Keratinocyte (primary cell): ENCODE measurements around the gene LRRC2. TPM values are rescaled to one million over a fixed set of nuclear protein-coding genes. Genes with fewer than 3 reads are reported as not detected.

Experiments
- DNase-seq: peaks from one replicate; pipeline ENCODE4 v3.0.0-alpha.2; 2011; ENCODE audit warnings: low read depth, missing footprints, low spot score
- FAIRE-seq: peaks from 2 replicates; lab custom pipeline; 2011; peaks lifted over from hg19 to GRCh38; lab: Jason Lieb, UNC
- H2AFZ ChIP-seq: 2 replicates; pipeline ENCODE4 v1.6.0; 2012; ENCODE audit warnings: low read length, control low read depth, inconsistent platforms; ENCODE audit not compliant: control insufficient read depth
- H3K27ac ChIP-seq: 2 replicates; pipeline ENCODE4 v1.5.1; 2011; ENCODE audit warnings: low read length; ENCODE audit not compliant: control insufficient read depth, insufficient read depth
- H3K27me3 ChIP-seq: 3 replicates; pipeline ENCODE4 v1.6.0; 2011; ENCODE audit warnings: low read length; ENCODE audit not compliant: control insufficient read depth, insufficient read depth; ENCODE audit errors: extremely low read depth
- H3K36me3 ChIP-seq, 2 experiments: 2 replicates in 1 of 2; 3 replicates in 1 of 2; pipeline ENCODE4 v1.5.1; 2011; ENCODE audit warnings: low read length in 2 of 2, mild to moderate bottlenecking in 1 of 2; ENCODE audit not compliant: control insufficient read depth in 2 of 2, insufficient read depth in 2 of 2; ENCODE audit errors: extremely low read depth in 1 of 2
- H3K4me1 ChIP-seq: 3 replicates; pipeline ENCODE4 v1.5.1; 2011; ENCODE audit warnings: low read length; ENCODE audit not compliant: control insufficient read depth, insufficient read depth; ENCODE audit errors: extremely low read depth
- H3K4me2 ChIP-seq: 3 replicates; pipeline ENCODE4 v1.6.0; 2011; ENCODE audit warnings: low read depth, low read length; ENCODE audit not compliant: control insufficient read depth, insufficient read depth; ENCODE audit errors: extremely low read depth
- H3K4me3 ChIP-seq, 3 experiments: fragments of 200-600 bp in 1 of 3; sonication (generic) in 1 of 3; 2 replicates in 2 of 3; 3 replicates in 1 of 3; pipeline ENCODE4 v1.5.1; 2011 to 2016; ENCODE audit warnings: low read length in 3 of 3, mild to moderate bottlenecking in 3 of 3, control low read depth in 2 of 3, inconsistent platforms in 1 of 3, low read depth in 1 of 3, mixed read lengths in 1 of 3, mixed run types in 1 of 3, moderate library complexity in 1 of 3; ENCODE audit not compliant: control insufficient read depth in 2 of 3, insufficient read depth in 2 of 3; ENCODE audit errors: extremely low read depth in 1 of 3
- H3K79me2 ChIP-seq: 2 replicates; pipeline ENCODE4 v1.6.0; 2012; ENCODE audit warnings: low read length; ENCODE audit not compliant: control insufficient read depth, insufficient read depth
- H3K9ac ChIP-seq: 3 replicates; pipeline ENCODE4 v1.6.0; 2011; ENCODE audit warnings: low read length; ENCODE audit not compliant: control insufficient read depth, insufficient read depth; ENCODE audit errors: extremely low read depth
- H3K9me1 ChIP-seq: 3 replicates; pipeline ENCODE4 v1.6.0; 2011; ENCODE audit warnings: low read length; ENCODE audit not compliant: control insufficient read depth, insufficient read depth; ENCODE audit errors: extremely low read depth
- H3K9me3 ChIP-seq: 2 replicates; pipeline ENCODE4 v1.5.1; 2012; ENCODE audit warnings: low read depth, low read length; ENCODE audit not compliant: control insufficient read depth
- H4K20me1 ChIP-seq: 3 replicates; pipeline ENCODE4 v1.6.0; 2011; ENCODE audit warnings: low read length; ENCODE audit not compliant: control insufficient read depth, insufficient read depth; ENCODE audit errors: extremely low read depth
- CTCF ChIP-seq, 3 experiments: IDR thresholded peaks in 1 of 3; conservative IDR thresholded peaks in 1 of 3; optimal IDR thresholded peaks in 1 of 3; 2 replicates in 2 of 3; 3 replicates in 1 of 3; pipeline versions ENCODE3 to v1.5.1; 2011; ENCODE audit warnings: low read length in 3 of 3, mild to moderate bottlenecking in 3 of 3, moderate library complexity in 2 of 3, control low read depth in 1 of 3, inconsistent platforms in 1 of 3; ENCODE audit not compliant: insufficient read depth in 2 of 3; ENCODE audit errors: extremely low read depth in 1 of 3
- EZH2 ChIP-seq: IDR thresholded peaks from one replicate; pipeline ENCODE4 v1.6.1; 2012; ENCODE audit warnings: inconsistent platforms, mild to moderate bottlenecking, low read length, moderate library complexity
- dilution Hi-C: fragments of 300-500 bp; cut with MboI; formaldehyde crosslinking; loops from one replicate; pipeline ENCODE4 v1.7.0; 2020; ENCODE audit warnings: low sequenced_read_pairs; ENCODE audit not compliant: extremely low pct_ligation_motif_present
- polyA plus RNA-seq, 5 experiments: library from polyadenylated mRNA; depleted of rRNA in 3 of 5; stranded (reverse) in 3 of 5; stranded (forward) in 1 of 5; unstranded in 1 of 5; fragments of >200 nt; gene quantifications; 1 replicate in 1 of 5; 2 replicates in 3 of 5; 3 replicates in 1 of 5; pipeline versions ENCODE4 v1.2.1 to v1.2.3, GENCODE V29; 2011 to 2012; ENCODE audit warnings: missing spikeins in 2 of 5, low read depth in 1 of 5, low replicate concordance in 1 of 5

LRRC2 gene
- polyA plus RNA-seq, 1 donor (not counting 4 experiments of a cell fraction or from before 2014, with no cell fraction given) = 0.51 TPM

DNA sequence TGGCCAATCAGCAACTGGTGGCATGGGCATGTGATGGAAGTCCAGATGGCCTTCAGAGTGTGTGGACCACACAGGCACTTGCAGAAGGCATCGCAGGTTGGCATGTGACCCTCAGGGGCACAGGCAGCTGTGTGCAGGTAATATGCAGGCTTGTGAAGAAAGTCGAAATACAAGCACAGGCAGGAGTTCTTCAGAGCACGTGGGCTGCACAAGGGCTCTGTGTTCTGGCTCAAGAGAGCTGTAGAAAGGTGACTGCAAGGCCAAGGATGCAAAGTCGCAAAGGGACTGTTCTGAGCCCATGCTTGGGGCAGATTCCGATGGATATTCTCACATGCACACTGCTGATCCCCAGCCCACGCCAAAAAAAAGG lies 8.3 kb downstream of the LRRC2 start:
- H3K9me1 ChIP-seq = no peaks in the 10 kb centered on the region

DNA sequence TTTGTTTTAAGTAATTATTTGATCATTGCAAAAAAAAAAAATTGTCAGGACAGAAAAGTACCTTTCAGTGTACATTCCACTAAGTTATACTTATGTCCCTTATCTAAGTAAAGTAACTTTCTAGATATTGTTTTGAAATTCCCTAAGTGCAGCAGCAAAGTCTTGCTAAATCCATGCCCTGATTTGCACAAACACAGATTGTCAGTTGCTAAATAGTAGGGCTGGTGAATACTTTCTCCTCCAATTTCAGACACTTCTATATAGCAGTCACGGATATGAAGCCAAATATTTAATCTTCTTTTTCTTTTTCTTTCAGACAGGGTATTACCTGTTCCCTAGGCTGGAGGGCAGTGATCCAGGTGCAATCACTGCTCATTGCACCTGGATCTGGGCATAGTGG lies 12.9 kb downstream of the LRRC2 start:
- dilution Hi-C loops = no loop called here
- FAIRE-seq (no peak), DNase-seq (no peak)
- H4K20me1 ChIP-seq = no peaks in the 10 kb centered on the region
- H3K27ac ChIP-seq = no peak overlapping the region
- no peaks in the 10 kb centered on the region for H3K36me3 ChIP-seq
- H3K9me1 ChIP-seq = no peaks in the 10 kb centered on the region
- H3K27me3 ChIP-seq = no peaks in the 10 kb centered on the region
- H3K4me3 ChIP-seq = no peak overlapping the region
- no peak overlapping the region for H3K9ac ChIP-seq
- H3K4me2 ChIP-seq = no peak overlapping the region
- no peaks in the 10 kb centered on the region for H3K79me2 ChIP-seq
- no peak overlapping the region for H2AFZ ChIP-seq
- peaks cover 1% of the 10 kb centered on the region for H3K9me3 ChIP-seq
- peaks cover 13% of the 10 kb centered on the region for H3K4me1 ChIP-seq
- TF ChIP-seq EZH2 (no peak), CTCF (optimal IDR thresholded peaks at IDR 0.05 in 1 of 3, IDR thresholded peaks at IDR 0.05 in 1 of 3, conservative IDR thresholded peaks at IDR 0.05 in 1 of 3; ENCODE audit: extremely low read depth in 1 of 3, insufficient read depth in 2 of 3, low read length in 3 of 3) (no peak)

More for the DNA sequence above, 8.3 kb downstream of the LRRC2 start:
- H3K9ac ChIP-seq = no peak overlapping the region
- H3K4me1 ChIP-seq = peaks cover 24% of the 10 kb centered on the region
- DNase-seq (no peak), FAIRE-seq (no peak)
- H3K36me3 ChIP-seq = no peaks in the 10 kb centered on the region
- peaks cover 1% of the 10 kb centered on the region for H3K9me3 ChIP-seq
- peak overlapping the region; percentile 72 for H3K27ac ChIP-seq
- dilution Hi-C loops = no loop called here
- no peaks in the 10 kb centered on the region for H3K79me2 ChIP-seq
- H3K4me3 ChIP-seq = no peak overlapping the region
- TF ChIP-seq CTCF (optimal IDR thresholded peaks at IDR 0.05 in 1 of 3, IDR thresholded peaks at IDR 0.05 in 1 of 3, conservative IDR thresholded peaks at IDR 0.05 in 1 of 3; ENCODE audit: extremely low read depth in 1 of 3, insufficient read depth in 2 of 3, low read length in 3 of 3) (no peak), EZH2 (no peak)
- no peak overlapping the region for H3K4me2 ChIP-seq
- H2AFZ ChIP-seq = no peak overlapping the region
- H4K20me1 ChIP-seq = no peaks in the 10 kb centered on the region
- no peaks in the 10 kb centered on the region for H3K27me3 ChIP-seq
